Head of caudate nucleus (tissue), 42 donors: Measurements from ENCODE around the gene ABCC2.

Source experiments
- DNase-seq, 42 donors: peaks; one replicate each; pipeline versions ENCODE4 v3.0.0 to v3.0.0-alpha.2; 2020 to 2021; ENCODE audit warnings: mixed read lengths in 7 of 42
- intact Hi-C: fragments of 100-400 bp; cut with DNase I; formaldehyde crosslinking; loops from one replicate; pipeline ENCODE4 v1.15.0; 2022

Gene ABCC2

DNA sequence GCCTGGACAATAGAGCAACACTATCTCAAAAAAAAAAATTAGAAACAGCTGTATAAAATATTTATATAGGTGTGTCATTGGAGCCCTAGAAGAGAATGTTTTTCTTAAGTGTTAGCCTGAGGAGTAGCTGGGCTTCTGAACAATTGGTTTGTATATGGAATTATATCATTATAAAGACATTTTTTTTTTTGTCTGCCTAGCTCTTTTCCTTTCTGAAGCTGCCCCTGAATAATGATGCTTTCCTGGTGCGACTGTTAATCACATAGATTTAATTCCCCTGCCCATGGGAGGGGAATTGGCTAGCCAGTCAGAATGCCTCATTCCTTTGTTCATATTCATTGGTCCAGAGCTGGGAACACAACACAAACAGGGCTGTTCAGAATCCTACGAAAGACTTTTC is 13.9 kb upstream of the ABCC2 start:
- intact Hi-C loops: no loop called here

DNA sequence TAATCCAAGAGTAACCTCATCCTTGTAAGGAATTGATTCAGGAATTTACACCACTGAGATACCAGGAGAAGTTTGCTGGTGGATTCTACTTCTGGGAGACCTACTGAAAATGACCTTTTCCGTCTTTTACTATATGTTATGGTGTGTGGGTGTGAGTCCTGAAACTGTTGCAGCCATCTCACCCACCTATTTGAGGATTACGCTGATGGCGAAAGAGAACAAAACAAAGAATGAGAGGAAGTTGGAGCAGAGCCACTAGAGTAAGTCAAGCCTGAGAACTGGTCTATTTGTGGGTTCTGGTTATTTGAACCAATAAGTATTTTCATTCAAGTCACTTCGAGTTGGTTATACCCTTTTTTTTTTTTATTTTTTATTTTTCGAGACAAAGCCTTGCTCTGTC is 12.7 kb upstream of the ABCC2 start:
- intact Hi-C loops: no loop called here
- no peak for DNase-seq

More for the DNA sequence above, 13.9 kb upstream of the ABCC2 start:
- no peak for DNase-seq

DNA sequence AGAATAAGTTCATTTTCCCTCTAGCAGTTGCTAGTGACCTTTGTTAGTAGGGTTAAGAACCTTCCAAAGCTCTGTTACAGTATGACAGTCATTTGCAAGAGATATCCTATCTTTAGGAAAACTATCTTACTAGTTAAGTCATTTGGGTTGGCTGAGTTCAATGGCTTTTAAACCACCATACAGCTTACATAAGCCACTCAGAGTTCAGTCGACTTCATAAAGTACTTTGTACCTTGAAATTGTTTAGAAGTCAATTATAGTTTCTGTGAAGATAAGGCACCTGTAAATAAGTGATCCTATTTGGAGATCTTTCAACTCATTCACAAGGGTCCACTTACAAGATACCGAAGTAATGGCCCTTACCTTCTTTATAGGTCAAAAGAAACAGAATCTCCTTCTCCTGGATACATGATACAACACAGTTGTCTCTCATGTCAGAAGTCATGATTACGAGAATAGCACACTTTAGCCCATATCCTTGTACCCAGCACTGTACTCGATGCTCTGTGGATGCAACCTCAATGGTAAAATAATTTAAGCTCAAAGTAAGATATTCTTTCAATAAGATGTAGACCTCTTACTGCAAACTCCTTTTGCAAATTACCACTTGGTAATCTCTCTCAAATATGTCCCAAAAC is 11.9 kb upstream of the ABCC2 start:
- intact Hi-C loops: no loop called here
- no peak for DNase-seq

DNA sequence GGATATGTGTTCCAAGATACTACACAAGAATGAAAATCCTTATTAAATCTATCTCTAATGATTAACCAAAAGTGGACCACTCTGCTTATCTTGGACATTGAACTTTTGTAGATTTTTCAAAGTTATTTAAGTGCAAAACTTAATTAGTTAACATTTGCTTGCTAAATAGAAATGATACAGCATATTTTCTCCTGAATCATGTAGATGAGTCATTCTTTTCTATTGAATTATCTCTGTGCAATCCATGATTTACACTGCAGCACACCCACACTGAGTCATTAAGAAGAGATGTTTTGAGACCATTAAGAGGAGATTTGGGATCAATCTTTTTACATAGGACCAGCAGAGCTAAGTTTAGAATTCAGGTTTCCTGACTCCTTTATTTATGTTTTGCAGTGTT is 6.6 kb upstream of the ABCC2 start:
- DNase-seq: peak in 1 of 42 donors; percentile 5
- intact Hi-C loops: no loop called here

DNA sequence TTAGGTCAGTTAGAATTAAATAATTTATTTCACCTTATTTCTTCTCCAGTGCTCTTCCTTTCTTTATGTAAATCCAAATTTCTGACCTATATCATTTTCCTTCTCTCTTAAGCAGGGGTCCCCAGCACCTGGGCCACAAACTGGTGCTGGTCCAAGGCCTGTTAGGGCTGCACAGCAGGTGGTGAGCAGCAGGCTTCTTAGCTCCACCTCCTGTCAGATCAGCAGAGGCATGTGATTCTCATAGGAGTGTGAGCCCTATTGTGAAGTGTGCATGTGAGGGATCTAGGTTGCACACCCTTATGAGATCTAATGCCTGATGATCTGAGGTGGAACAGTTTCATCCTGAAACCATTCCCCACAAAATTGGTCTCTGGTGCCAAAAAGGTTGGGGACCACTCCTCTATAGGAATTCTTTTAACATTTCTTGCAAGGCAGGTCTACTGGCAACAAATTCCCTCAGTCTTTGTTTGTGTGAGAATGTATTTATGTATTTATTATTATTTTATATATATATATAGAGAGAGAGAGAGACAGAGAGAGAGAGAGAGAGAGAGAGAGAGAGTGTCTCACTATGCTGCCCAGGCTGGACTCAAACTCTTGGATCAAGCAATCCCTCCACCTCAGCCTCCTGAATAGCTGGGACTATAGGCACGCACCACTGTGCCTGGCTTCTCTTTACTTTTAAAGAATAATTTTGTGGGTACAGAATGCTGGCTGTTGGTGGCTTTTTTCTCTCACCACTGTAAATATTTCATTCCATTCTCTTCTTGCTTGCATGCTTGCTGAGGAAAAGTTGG is 4.3 kb upstream of the ABCC2 start:
- intact Hi-C loops: no loop called here
- DNase-seq: no peak

DNA sequence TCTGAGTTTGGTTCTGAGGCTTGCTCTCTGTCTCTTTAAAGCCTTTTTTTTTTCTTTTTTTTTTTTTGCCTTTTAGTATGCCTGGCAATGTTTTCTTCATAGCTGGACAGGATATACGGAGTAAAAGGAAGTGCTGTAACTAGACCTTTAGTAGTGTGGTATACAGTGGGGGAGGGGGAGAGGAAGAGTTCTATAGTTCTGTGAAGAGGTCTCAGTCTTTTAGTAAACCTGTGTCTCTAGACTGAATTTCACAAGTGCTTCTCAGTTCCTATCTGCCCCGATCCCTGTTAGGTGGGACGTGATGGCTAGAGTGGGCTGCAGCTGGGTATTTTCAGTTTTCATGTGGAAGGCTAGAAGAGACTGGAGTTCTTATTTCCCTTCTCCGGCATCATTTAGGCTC is 3.1 kb upstream of the ABCC2 start:
- no peak for DNase-seq
- intact Hi-C loops: no loop called here

DNA sequence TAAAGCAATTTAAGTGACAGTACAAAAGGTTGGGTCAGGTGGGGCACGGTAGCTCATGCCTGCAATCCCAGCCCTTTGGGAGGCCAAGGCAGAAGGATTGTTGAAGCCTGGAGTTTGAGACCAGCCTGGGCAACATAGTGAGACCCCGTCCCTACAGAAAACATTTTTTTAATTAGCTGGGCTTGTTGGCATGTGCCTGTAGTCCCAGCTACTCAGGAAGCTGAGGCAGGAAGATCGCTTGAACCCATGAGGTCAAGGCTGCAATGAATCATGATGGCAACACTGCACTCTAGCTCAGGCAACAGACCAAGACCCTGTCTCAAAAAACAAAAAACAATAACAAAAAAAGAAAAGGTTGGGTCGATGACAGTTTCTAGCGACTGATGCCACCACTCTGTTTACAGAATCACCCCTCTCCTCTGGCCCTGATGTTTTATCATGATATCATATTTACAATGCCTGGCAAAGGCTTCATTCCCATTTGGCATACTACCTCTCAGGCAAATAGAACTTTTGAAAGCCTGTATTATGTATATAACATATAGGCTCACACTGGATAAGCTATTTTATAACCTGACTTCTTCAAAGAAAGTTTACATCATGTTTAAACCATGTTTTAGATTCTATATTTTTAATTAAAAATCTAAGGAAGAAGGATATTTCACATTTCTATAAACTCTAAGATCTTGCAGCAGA is 558 bp upstream of the ABCC2 start:
- no peak for DNase-seq
- intact Hi-C loops: no loop called here

DNA sequence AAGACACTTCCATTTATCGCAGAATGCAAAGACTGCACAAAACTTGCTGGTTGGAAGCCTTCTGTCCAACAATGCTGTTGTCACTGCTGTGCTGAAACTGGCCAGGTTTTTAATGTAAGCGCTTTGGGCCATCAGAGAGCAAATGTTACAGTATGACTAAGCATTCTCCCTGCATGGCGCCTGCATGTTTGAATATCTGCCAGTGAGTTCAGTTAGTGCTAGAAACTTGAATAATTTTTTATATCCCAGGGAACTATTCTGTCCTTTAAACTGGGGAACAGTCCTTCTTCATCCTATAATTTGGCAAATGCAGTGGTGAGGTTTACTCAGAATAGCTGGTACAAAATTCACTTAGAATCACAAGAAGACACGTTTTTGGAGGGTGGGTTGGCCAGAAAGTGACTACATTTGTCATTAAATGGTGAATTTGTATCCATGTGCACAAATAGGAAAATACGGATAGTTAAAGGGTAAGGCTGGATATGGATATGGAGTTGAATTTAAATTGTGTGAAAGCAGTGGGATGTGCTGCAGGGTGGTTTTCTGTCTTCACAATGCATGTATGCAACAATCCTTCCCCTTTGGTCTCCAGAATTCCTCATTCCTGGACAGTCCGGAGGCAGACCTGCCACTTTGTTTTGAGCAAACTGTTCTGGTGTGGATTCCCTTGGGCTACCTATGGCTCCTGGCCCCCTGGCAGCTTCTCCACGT is 1.7 kb downstream of the ABCC2 start:
- no peak for DNase-seq
- intact Hi-C loops: no loop called here

DNA sequence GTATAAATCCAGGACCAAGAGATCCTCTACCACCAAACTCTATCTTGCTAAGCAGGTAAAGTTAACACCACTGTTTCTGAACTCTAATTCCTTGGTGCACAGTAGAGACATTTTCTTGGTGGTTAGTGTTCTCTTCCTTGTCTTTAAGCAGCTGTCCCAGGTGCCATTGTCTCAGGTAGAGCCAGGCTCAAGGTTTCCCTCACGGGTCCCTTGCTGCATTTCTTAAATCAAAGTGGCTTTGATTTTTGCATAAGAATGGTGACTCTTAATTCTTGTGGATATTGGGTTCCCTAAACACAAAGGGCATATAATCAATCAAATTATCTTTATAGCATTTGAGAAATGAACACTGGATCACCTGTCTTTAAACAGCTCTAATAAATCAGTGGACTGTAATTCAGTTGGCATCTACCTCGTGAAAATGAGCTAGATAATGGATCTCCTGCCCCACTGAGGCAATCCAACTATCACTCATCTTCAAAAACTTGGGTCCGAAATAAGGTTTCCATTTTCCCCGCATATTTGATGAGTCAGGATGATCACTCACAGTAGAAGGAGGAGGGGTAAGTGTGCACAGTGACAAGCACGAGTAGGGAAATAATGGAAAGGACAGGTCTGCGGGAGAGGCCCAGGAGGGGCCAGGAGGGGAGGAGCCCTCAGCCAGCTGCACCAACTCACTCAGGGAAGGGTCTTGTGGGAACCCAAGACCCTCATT is 2.4 kb downstream of the ABCC2 start:
- DNase-seq: no peak
- intact Hi-C loops: no loop called here

DNA sequence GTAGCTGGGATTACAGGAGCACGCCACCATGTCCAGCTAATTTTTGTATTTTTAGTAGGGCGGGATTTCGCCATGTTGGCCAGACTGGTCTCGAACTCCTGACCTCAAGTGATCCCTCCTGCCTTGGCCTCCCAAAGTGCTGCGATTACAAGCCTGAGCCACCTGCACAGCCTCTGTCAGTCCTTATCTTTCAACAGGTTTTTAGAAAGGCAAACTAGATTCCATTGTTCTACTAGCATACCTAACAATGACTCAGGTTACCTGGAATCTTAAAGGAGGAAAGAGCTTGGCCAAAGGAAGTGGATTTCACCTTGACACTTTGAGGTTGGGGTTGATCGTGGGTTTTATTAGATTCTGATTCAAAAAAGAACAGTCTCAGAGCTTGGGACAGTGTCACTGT is 3.2 kb downstream of the ABCC2 start:
- DNase-seq: no peak
- intact Hi-C loops: no loop called here

DNA sequence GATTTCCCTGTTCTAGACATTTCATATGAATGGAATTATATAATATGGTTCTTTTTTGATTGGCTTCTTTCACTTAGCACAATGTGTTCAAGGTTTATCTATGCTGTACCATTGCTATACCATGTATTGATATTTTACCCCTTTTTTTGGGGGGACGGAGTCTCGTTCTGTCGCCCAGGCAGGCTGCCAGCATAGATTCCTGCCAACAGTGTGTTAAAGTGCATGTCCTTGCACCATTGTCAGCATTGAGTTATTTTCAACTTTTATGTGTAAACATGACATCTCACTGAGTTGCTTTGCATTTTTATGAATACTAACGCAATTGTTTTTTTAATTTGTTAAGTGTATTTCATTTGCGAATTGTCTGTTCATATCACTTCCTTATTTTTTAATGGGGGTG is 4.9 kb downstream of the ABCC2 start:
- no peak for DNase-seq
- intact Hi-C loops: no loop called here

DNA sequence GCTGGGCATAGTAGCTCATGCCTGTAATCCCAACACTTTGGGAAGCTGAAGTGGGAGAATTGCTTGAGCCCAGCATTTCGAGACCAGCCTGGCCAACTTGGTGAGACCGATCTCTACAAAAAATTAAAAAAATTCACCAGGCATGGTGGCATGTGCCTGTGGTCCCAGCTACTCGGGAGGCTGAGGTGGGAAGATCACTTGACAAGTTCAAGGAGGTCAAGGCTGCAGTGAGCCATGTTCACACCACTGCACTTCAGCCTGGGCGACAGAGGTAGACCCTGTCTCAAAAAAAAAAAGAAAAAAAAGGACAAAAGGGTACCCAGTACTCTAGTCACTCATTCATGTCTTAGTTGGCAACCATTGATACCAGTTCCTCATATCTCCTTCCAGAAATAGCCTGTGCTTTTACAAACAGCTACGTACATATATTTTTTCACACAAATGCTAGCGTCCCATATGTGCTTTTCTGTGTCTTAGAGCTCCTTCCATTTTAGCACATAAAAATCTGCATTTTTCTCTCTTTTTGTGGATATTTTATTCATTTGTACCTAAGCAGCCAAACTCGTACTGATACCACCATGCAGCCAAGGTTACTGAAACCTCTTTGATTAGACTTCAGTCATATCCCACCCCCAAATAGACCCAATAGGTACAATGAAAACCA is 5.5 kb downstream of the ABCC2 start:
- DNase-seq: no peak
- intact Hi-C loops: no loop called here

DNA sequence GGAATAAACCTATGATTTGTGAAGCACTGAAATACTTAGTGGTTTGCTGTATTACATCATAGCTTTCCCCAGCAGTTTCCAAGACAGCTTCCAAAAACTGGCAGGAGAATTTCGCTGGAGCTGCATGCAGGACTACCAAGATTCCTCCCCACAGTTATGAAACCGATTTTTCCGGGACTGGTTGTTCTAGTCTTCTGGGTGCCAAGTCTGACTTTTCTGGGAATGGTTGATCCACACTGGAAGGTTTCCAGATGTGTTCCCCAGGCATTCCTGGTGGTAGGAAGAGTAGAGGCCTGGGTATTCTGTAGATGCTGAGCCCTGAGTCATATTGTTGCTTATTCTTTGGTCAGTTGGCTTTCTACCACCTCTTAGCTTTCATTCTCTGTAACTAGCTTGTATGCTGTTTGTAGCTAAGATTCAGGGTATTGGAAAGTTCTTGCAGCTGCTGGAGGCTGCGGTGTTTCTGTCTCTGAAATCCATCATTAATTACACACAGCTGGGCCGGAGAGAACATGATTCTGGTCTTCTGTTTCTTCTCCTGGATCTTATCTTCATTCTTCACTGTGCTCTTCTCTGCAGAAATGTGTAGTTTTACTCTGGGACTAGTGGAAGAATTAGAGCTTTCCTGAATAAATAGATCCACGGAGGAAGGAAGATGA is 6.3 kb downstream of the ABCC2 start:
- no peak for DNase-seq
- intact Hi-C loops: no loop called here

DNA sequence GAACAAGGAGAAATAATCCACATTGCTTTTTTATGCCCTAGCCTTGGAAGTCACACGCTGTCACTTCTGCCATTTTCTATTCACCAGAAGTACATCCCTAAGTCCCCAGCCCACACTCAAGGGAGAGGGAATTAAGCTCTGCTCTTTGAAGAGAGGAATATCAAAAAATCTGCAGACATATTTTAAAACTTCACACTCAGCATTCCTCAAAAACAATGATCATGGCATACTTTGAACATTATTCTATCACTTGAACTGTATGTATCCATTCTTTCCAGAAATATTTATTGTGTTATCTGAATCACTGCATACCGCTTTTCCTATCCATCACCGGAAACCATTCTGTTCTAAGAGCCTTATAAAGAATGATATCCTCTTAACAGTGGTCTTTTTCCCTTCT is 9.4 kb downstream of the ABCC2 start:
- DNase-seq: no peak
- intact Hi-C loops: no loop called here

DNA sequence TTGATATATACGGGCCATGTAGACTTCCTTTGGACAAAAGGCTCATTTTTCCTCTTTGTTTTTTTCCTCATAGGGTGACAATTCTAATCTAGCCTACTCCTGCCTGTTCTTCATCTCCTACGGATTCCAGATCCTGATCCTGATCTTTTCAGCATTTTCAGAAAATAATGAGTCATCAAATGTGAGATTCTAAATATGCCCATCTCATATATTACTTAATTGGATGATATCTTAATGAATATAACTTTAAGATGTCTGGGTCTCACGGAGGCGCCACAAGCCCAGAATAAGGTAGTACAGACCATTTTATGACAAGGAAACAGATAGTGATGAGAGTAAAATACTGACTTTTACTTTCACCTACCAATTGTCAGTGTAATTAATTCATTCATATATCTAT is 11.4 kb downstream of the ABCC2 start:
- intact Hi-C loops: no loop called here
- no peak for DNase-seq

DNA sequence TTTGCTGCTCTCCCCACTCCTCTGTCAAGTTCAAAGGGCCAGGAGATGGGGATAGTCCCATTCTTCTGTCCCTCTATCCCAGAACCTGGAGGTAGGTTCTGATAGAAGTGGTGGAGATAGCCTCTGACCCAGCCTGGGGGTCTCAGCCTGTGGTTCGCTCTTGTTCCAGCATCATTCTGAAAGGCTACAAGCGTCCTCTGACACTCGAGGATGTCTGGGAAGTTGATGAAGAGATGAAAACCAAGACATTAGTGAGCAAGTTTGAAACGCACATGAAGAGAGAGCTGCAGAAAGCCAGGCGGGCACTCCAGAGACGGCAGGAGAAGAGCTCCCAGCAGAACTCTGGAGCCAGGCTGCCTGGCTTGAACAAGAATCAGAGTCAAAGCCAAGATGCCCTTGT is 14.5 kb downstream of the ABCC2 start:
- DNase-seq: no peak
- intact Hi-C loops: no loop called here

DNA sequence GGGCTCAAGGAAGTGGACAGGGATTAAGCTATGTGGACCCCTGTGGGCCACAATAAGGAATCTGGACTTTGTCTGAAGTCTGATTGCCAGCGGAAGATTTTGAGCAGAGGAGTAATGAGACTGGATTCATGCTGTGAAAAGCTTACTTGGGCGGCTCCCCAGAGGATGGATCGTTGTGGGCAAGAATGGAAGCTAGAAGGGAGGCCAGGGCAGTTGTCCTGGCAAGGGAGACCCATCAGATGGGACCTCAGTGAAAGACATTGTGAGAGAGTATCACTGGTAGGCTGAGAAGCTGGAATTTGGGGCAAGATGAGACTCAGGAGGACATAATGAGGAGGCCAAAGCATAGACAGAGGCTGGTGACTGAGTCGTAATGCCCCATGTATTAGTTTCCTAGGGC is 15.6 kb downstream of the ABCC2 start:
- intact Hi-C loops: no loop called here

DNA sequence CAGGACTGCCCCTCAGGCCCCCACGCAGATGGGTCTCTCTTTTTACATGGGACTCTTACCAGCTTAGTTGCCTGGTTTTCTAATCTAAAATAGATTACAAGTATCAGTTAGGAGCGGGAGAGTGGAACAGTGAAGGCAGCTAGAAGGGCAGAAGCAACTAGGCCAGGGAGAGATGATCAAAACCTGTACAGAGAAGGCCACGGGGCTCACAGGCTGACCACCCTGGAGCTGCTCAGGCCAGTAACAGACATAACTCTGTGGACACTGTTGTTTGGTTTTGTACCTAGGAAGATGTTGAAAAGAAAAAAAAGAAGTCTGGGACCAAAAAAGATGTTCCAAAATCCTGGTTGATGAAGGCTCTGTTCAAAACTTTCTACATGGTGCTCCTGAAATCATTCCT is 16.5 kb downstream of the ABCC2 start:
- DNase-seq: no peak
- intact Hi-C loops: no loop called here

More for the DNA sequence above, 15.6 kb downstream of the ABCC2 start:
- DNase-seq: no peak
